Measurements from ENCODE around the gene GLRX.
"Not testable (repeated sequence)": the region's sequence is repeated elsewhere in the genome, so short reads cannot be mapped to it uniquely, and the experiment has no call there.

Gene GLRX

GRCh38 chr5:95822542-95823181, at the start of gene GLRX:
Gene GLRX, minus strand, starts transcription at chr5:95822726. Its CDS starts 64 bp downstream, at chr5:95822662.
- peak; percentile 17 for DNase-seq

GRCh38 chr5:95871146-95871806, 48.8 kb upstream of the GLRX start:
- no peak for DNase-seq

- DNase-seq, result no peak
These were observed 47.7 kb upstream of the GLRX start for GRCh38 chr5:95870105-95870672.

GRCh38 chr5:95869173-95869855, 46.8 kb upstream of the GLRX start:
- not testable (repeated sequence) for DNase-seq

- no peak for DNase-seq
These were observed 45.6 kb upstream of the GLRX start for GRCh38 chr5:95868136-95868535.

- DNase-seq, result no peak
These were observed 44.0 kb upstream of the GLRX start for GRCh38 chr5:95866435-95867040.

GRCh38 chr5:95864944-95865504, 42.5 kb upstream of the GLRX start:
- no peak for DNase-seq

GRCh38 chr5:95864456-95864855, 41.9 kb upstream of the GLRX start:
- DNase-seq, result no peak

- DNase-seq, result no peak
These were observed 40.8 kb upstream of the GLRX start for GRCh38 chr5:95863383-95863757.

- no peak for DNase-seq
These were observed 40.3 kb upstream of the GLRX start for GRCh38 chr5:95862671-95863382.

- DNase-seq, result no peak
These were observed 39.5 kb upstream of the GLRX start for GRCh38 chr5:95861864-95862561.

- DNase-seq, result no peak
These were observed 38.8 kb upstream of the GLRX start for GRCh38 chr5:95861221-95861863.

- DNase-seq, result no peak
These were observed 37.1 kb upstream of the GLRX start for GRCh38 chr5:95859661-95860060.

GRCh38 chr5:95858661-95859595, 36.4 kb upstream of the GLRX start:
- peak; percentile 87 for DNase-seq

GRCh38 chr5:95858023-95858461, 35.5 kb upstream of the GLRX start:
- no peak for DNase-seq

GRCh38 chr5:95857185-95857945, 34.8 kb upstream of the GLRX start:
- no peak for DNase-seq

- no peak for DNase-seq
These were observed 34.0 kb upstream of the GLRX start for GRCh38 chr5:95856501-95856981.

- no peak for DNase-seq
These were observed 31.0 kb upstream of the GLRX start for GRCh38 chr5:95853490-95853889.

- DNase-seq, result no peak
These were observed 30.0 kb upstream of the GLRX start for GRCh38 chr5:95852567-95852966.

Measured in NCI-H774 (cell line).